GM21526 (cell line): ENCODE measurements around the gene CASP4.

Experiments
- ATAC-seq: cut with Tn5 transposase; IDR thresholded peaks from one replicate; pipeline ENCODE4 v1.9.1; 2021; ENCODE audit warnings: moderate library complexity; ENCODE audit not compliant: unreplicated experiment, low FRiP score

The CASP4 gene

GRCh38 chr11:104895634-104896033 is 72.7 kb downstream of the CASP4 start:
- no peak for ATAC-seq

- ATAC-seq = no peak
Observed at GRCh38 chr11:104893876-104894275, 74.5 kb downstream of the CASP4 start.
